ENCODE measurements around the gene COPS4.
"Not testable (repeated sequence)": the region's sequence is repeated elsewhere in the genome, so short reads cannot be mapped to it uniquely, and the experiment has no call there.

COPS4 gene

DNA sequence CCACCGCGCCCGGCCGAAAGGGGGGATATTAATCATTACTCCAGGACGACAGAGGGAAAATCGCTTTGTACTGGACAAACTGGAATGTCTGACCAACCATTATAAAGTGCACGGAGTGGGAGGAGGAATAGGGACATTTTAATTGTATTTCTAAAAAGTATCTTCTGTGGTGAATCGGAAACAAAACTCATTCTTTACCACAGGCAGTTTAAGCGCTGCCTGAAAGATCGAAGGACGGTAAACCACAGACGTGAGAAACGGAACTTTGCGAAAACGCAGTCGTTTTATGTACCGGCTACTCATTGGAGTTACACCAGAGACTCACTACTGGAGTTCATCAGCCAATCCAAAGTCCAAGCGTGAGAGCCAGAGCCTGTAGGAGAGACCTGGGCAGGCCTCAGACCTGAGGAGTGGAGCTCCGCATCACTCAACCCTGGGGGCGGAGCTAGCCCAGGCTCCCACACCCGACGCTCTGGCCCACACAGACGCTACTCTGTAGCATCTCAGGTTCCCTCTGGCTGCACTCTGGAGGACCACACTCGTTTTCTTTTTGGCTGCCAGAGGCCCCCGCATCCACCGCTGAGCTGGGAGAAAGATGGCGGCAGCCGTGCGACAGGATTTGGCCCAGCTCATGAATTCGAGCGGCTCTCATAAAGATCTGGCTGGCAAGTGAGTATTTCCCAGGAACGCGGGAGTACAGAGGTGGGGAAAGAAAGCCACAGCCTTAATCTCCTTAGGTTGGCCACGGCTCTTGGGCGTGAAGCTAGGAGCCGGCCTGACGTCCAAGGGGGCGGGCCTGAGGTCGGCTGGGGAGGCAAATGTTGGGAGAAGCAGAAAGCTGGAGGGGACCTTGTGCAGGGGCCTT lies at the start of gene COPS4:
COPS4 (plus strand) TSS at position 554 of the 865 bp plus-strand sequence; CDS start at position 596, 42 bp downstream.
- DNase-seq: peak; percentile 99

DNA sequence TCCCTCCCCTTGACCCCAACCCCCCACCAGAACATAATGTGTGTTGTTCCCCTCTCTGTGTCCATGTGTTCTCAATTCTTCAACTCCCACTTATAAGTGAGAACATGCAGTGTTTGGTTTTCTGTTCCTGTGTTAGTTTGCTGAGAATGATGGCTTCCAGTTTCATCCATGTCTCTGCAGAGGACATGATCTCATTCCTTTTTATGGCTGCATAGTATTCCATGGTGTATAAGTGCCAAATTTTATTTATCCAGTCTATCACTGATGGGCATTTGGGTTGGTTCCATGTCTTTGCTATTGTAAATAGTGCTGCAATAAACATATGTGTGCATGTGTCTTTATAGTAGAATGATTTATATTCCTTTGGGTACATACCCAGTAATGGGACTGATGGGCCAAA lies 47.5 kb upstream of the COPS4 start:
- DNase-seq: not testable (repeated sequence)

GRCh38 chr4:82988323-82988832 lies 46.6 kb upstream of the COPS4 start:
- no peak for DNase-seq

DNA sequence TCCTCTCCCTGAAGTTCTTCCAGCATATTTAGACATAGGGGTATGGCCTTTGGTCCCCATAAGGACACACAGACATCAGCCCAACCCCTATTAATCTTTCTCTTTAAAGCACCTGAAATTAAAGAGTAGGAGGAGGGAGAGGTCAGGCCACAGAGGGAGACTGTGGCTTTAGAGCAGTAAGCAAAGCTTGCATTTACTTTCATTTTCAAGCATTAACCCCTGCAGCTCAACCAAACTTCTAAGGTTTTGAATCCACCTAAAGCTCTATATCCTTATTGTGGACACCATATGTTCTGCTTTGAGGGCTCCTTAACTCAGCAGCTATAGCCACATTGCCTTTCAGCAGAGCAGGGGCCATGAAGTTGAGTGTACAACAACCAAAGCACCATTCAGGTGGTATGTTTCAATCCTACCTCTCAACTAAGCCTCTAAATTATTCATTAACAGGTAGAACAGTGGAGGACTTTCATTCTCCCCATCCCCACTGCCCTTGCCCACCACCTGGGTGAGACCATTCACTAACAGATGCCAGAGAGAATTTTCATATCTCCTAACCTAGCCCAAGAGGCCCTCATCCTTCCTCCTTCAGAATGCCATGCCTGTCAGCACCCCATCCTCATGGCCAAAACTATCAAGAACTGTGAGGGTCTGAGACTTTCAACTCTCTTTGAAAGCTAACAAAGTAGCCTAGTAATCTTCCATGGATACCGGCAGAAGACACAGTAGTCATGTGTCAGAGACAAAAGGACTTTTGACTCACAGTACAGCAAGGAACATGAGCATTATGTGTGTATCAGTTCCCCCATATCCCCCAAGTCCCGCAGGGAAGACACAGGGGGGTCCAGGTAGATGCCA lies 45.2 kb upstream of the COPS4 start:
- no peak for DNase-seq

- DNase-seq: no peak
Observed at GRCh38 chr4:82994834-82995233, 40.1 kb upstream of the COPS4 start.

DNA sequence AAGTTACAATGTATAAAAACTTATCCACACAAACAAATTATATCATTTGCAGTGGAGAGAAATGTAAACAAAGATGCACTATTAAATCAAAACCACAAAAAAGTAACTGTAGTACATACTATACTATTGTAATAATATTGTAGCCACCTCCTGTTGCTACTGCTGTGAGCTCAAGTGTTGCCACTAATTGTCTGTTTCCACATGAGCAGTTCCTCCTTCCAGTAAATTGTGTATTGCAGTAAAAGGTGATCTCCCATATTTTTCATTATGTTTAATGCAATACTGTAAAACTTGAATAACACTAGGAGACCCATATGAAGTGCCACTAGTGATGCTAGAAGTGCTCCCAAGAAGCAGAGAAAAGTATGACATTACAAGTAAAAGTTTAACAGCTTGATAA lies 36.1 kb upstream of the COPS4 start:
- no peak for DNase-seq

GRCh38 chr4:83002329-83002728 lies 32.7 kb upstream of the COPS4 start:
- DNase-seq: no peak

DNA sequence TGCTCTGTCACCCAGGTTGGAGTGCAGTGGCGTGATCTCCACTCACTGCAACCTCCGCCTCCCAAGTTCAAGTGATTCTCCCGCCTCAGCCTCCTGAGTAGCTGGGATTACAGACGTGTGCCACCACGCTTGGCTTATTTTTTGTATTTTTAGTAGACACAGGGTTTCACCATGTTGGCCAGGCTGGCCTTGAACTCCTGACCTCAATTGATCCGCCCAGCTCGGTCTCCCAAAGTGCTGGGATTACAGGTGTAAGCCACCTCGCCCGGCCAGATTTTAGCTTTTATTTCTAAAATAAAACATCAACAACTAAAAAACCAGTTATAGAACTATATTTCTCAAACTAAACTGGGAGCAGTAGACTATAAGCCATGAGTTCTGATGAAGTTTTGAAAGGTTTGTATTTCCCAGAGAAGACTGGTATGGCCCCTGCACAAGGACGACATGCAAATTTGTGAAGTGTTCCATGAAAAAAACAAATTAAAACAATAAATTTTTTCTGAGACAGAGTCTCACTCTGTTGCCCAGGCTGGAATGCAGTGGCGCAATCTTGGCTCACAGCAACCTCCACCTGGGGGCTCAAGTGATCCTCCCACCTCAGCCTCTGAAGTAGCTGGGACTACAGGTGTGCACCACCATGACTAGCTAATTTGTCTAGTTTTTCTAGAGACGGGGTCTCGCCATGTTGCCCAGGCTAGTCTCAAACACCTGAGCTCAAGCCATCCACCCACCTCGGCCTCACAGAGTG lies 31.8 kb upstream of the COPS4 start:
- DNase-seq: not testable (repeated sequence)

DNA sequence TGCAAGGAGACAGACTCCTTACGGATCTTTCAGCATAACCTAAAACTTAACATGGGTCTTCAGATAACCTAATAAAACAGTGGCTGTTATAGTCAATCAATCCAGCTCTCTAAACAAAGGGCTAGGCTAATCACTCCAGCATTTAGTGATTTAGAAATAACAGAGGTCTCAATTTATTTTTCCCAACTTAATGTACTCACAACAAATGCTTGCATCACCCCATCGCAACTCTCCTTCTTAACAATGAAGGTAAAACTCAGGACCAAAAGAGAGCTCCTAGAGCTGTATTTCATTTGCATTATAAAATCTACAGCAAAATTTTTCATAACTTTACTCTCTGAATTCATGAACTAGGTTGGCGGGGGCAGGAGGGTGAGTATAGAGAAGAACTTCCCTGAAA lies 25.5 kb upstream of the COPS4 start:
- DNase-seq: no peak

DNA sequence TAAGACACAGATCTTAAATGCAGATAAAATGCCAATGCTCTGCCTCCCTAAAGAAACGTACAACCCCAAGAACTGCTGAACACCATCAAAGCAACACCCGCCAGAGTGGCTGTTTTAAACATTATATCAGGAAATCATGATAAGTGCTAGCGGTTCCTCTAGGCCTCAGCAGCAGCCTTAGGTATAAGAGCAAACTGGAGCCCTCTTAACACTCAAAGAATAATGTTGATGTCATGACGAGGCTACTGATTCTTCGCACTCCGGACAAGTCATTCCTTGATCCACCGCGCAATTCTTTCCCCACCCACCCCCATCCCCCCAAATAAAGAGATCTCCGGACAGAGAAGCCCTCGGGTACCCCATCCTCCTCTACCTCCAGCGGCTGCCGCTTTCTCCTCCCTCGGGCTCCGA lies 24.9 kb upstream of the COPS4 start:
- peak; percentile 58 for DNase-seq

DNA sequence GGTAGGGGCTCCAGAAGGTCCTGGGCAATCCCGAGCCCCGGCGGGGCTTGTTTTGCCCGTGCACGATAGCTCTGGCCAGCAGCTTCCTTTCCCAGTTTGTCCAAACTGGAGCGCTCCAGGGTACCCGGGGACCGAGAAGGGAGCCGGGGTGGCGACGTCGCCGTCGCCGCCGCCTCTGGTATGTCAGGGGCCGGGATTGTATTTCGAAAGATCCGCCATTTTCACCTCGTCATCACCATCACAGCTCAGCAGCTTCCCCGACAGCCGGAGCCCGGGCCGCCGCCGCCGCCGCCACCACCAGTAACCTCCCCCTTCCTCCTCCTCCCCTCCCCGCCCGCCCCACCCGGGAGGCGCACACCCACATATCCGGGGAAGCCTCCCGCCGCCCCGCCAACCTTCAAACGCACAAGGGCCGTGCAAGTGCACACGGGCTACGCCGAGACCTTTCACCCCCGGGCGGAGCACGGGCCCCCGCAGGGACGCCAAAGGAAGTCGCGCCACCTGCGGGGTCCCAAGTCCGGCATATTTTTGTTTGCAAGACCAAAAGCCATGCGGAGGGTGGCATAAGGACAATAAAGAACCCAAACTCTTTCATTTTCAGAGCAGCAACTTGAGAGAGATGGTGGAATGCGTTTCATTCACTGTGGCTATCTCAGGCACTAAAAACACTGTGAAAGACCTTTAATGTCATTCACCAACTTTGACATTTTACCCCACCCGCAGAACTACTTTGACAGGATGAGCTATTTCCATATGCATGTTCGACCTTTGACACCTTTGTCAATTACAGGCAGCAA lies 24.3 kb upstream of the COPS4 start, which contains the start of gene LIN54:
LIN54 (minus strand) TSS at position 302 of the 797 bp plus-strand sequence. CDS start 25,979 bp downstream, outside the sequence.
- DNase-seq: peak; percentile 67

GRCh38 chr4:83011689-83012199 lies 23.2 kb upstream of the COPS4 start:
- DNase-seq: peak; percentile 30

- peak; percentile 46 for DNase-seq
Observed at GRCh38 chr4:83012200-83012686, 22.7 kb upstream of the COPS4 start.

DNA sequence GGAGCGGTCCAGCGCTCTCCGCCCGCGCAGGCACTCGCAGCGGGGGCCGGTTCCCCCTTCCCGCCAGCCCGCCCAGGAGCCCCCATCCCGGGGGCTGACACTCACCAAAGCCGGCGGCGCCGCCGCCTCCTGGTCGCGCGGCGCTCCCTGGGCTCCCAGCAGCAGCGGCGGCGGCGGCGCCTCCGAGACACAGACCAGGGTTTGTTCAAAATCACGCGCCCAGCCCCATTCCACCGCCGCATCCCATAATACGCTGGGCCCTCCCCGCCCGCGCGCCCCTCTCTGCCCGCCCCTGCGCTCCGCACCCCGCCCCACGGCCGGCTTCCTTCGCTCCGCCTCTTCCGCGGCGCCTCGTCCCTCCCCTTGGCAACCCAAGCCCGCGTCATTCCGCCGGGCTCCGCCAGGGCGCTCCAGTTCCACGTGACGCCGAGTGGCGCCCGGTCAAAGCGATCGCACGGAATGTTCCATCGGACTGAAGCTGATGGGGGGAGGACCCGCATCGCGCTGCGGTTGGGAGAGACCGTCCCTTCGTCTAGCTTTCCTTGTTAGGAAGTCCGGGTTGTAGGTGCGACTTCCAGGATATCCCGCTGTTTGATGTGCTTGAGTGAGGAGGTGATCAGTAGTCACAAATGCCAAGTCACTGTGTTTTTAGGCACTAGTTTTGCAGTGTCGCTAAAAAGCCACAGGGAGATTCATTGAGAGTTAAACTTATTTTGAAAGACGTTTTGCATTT lies 22.1 kb upstream of the COPS4 start:
- peak; percentile 98 for DNase-seq

DNA sequence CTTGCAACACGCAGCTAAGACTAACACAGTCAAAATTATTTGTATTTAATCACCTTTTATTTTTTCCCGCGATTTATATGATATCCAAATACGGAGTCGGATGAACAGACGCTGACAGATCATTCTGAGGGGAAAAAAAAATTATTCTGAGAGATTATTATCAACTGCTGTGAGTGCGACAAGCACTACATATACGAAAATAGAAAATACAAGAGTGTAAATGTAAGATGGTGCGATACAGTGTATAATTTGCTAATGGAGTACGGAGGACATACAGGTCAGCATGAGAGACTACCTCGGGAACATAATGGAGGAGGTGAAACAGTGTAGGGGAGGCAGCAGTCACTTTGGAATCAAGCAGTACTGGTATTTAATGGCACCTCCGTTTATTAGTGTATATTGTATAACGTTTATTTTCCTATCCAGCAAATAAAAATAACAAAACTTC lies 21.5 kb upstream of the COPS4 start:
- peak; percentile 35 for DNase-seq

- peak; percentile 22 for DNase-seq
Observed at GRCh38 chr4:83013902-83014301, 21.1 kb upstream of the COPS4 start.

DNA sequence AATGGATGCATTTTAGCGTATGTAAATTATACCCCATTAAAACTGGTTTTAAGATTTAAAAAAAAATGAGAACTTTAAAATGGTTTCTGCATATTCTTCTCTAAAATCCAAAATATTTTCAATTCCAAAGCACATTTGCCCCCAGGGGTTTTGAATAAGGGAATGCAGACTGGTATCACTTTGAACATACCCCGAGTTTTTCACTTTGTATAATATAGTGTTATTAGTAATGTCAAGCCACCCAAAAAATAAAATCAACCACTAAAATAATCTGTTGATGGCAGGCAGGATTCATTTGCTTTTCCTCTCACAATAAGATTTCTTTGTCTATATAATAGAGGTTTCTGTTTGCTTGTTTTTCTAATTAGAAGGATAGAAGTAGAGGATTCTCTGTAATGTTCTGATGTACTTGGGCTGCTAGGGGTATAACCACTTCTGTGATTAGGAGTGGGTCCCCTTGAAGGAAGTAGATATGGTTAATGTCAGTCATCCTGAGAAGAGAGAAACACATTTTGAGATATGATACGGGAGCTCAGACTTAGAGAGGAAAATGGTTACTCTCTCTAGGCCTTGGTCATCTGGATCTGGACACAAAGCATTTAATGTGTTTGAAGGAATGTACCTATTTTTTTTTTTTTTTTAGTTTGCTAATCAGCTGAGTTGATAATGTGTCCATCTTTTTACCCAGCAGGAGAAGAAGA lies 15.0 kb upstream of the COPS4 start:
- no peak for DNase-seq

DNA sequence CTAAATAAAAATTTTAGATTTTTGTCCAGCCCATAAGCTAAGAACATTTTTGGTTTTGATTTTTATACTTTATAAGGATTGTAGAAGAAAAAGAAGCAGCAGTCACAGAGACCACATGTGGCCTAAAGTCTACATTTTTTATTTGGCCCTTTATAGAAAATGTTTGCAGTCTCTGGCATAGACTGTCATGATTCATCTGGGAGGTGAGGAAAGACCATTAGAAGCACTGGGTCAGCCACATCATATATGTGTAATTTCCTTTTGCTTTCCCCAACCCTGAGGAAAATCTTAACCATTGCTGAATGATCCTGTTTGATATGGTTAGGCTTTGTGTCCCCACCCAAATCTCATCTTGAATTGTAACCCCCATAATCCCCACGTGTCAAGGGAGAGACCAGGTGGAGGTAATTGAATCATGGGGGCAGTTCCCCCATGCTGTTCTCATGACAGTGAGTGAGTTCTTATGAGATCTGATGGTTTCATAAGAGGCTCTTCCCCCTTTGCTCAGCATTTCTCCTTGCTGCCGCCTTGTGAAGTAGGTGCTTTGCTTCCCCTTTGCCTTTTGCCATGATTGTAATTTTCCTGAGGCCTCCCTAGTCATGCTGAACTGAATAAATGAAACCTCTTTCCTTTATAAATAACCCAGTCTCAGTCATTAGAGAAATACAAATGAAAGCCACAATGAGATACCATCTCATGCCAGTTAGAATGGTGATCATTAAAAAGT lies 12.1 kb upstream of the COPS4 start:
- no peak for DNase-seq

DNA sequence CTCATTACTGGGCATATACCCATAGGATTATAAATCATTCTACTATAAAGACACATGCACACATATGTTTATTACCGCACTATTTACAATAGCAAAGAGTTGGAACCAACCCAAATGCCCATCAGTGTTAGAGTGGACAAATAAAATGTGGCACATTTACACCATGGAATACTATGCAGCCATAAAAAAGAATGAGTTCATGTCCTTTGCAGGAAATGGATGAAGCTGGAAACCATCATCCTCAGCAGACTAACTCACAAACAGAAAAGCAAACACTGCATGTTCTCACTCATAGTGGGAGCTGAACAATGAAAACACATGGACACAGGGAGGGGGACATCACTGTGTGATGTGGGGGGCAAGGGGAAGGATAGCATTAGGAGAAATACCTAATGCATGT lies 11.4 kb upstream of the COPS4 start:
- not testable (repeated sequence) for DNase-seq
